Coronary artery (tissue), 2 donors: ENCODE data around the gene HS1BP3.

ENCODE experiments used
- DNase-seq: peaks from one replicate; pipeline ENCODE4 v3.0.0-alpha.2; 2017; ENCODE audit warnings: low spot score
- H3K27ac ChIP-seq, 2 donors: fragments of 200-600 bp; sonication (generic); one replicate each; pipeline ENCODE4 v1.5.1; 2016 to 2019
- H3K4me3 ChIP-seq: fragments of 200-600 bp; sonication (generic); 2 replicates; pipeline ENCODE4 v1.5.1; 2016; ENCODE audit warnings: mild to moderate bottlenecking, moderate library complexity
- CTCF ChIP-seq: fragments of 200-600 bp; sonication (generic); IDR thresholded peaks from one replicate; pipeline ENCODE4 v1.5.1; 2019; ENCODE audit warnings: antibody characterized with exemption

Gene HS1BP3

GRCh38 chr2:20669562-20670314 lies 18.8 kb upstream of the HS1BP3 start:
- TF ChIP-seq CTCF = no peak
- Histone ChIP-seq H3K4me3 (no peak overlapping the region), H3K27ac (no peak overlapping the region)
- DNase-seq = peak; percentile 68

GRCh38 chr2:20668871-20669475 lies 18.1 kb upstream of the HS1BP3 start:
- TF ChIP-seq CTCF = no peak

GRCh38 chr2:20668451-20668850 lies 17.6 kb upstream of the HS1BP3 start:
- DNase-seq = peak; percentile 58

More at GRCh38 chr2:20668871-20669475, 18.1 kb upstream of the HS1BP3 start:
- H3K4me3 ChIP-seq = peak overlapping the region; percentile 83
- H3K27ac ChIP-seq = peak overlapping the region in 1 of 2 donors; percentile 92
- peak; percentile 52 for DNase-seq

GRCh38 chr2:20667531-20668401 lies 16.9 kb upstream of the HS1BP3 start:
- Histone ChIP-seq H3K4me3 (peak overlapping the region; percentile 83), H3K27ac (peak overlapping the region; percentile 43 to 92)
- no peak for DNase-seq
- no peak for TF ChIP-seq CTCF

More at GRCh38 chr2:20668451-20668850, 17.6 kb upstream of the HS1BP3 start:
- no peak for TF ChIP-seq CTCF
- peak overlapping the region; percentile 83 for H3K4me3 ChIP-seq
- peak overlapping the region in 1 of 2 donors; percentile 92 for H3K27ac ChIP-seq

GRCh38 chr2:20667151-20667530 lies 16.2 kb upstream of the HS1BP3 start:
- Histone ChIP-seq H3K4me3 (peak overlapping the region; percentile 83), H3K27ac (peak overlapping the region; percentile 75 to 92)
- DNase-seq = peak; percentile 63

More at GRCh38 chr2:20667151-20667530, 16.2 kb upstream of the HS1BP3 start:
- no peak for TF ChIP-seq CTCF
